Measurements from ENCODE around the gene LNX1. TPM values are rescaled to one million over a fixed set of nuclear protein-coding genes. Genes with fewer than 3 reads are reported as not detected.

LNX1 gene
- polyA plus RNA-seq, 3 donors from 2014 or later: 0.06 to 0.18 (median 0.12) TPM

DNA sequence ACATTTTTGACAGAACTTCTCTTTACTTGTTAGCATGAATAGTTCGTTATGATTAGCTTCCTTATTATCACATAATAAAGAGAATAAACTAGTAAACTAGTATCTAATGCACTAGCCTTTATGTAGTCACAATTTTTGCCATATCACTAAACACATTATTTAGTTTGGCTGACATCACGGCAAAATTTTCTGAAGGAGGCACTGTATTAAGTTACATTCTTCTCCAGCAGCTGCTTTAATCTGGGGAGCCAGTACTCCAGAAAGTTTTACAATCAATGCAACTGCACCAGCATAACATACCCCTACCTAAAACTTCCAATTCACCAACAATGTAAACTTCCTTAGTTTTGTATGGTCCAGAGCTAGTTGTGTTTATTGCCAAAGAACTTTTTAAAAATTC, 126.0 kb downstream of the LNX1 start:
- Mint-ChIP-seq H3K4me1 (no peaks in the 10 kb centered on the region), H3K4me3 (no peak overlapping the region), H3K27me3 (ENCODE audit: low read depth in 3 of 3) (peaks cover 0 to 6% (median 5%) of the 10 kb centered on the region in 3 donors), H3K27ac (no peak overlapping the region), H3K36me3 (peaks cover 18 to 27% (median 26%) of the 10 kb centered on the region in 3 donors), H3K9me3 (peaks cover 10 to 25% (median 20%) of the 10 kb centered on the region in 6 donors)
- no peak for DNase-seq

DNA sequence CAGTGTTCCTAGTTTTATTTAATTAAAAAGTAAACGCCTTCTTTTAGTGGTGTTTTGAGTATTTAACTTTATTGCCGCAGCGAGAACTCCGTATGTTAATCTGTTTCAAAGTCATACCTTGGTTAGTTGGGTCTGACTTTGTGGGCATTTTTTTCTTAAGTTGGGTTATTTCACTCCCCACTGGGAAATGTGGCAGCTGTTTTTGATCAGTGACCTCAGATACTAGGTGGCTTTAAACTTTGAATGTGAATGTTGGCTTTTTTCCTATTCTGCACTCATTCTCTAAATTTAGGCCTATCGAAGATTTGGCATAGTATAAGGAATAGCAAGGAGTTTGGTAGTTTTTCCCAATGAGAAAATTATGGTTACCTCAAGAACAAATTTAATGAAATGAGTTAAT, 127.9 kb downstream of the LNX1 start:
- H3K4me3 Mint-ChIP-seq: no peak overlapping the region
- peaks cover 6 to 12% (median 9%) of the 10 kb centered on the region in 6 donors for H3K9me3 Mint-ChIP-seq
- peaks cover 0 to 6% (median 5%) of the 10 kb centered on the region in 3 donors for H3K27me3 Mint-ChIP-seq (ENCODE audit: low read depth in 3 of 3)
- H3K36me3 Mint-ChIP-seq: peaks cover 28 to 41% (median 29%) of the 10 kb centered on the region in 3 donors
- H3K27ac Mint-ChIP-seq: no peak overlapping the region
- no peaks in the 10 kb centered on the region for H3K4me1 Mint-ChIP-seq
- no peak for DNase-seq

DNA sequence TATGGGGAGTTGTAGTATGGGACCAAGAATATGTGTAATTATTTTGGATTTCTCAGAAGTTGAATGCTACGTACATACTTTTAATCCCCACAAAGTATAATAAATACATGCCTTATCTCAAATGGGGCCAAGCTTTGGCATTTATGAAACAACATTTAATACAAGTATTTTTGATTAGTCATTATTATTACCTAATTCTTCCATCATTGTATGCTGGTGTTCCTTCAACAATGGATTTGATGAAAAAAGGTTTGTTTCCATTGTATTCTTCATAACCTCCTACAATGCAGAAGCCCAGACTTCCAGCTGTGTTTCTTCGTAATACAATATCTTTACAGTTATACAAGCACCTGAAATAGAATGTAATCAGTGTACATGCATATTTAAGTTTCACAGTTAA, 130.0 kb downstream of the LNX1 start:
- H3K27me3 Mint-ChIP-seq (ENCODE audit: low read depth in 3 of 3): peaks cover 0 to under 1% (median 0%) of the 10 kb centered on the region in 3 donors
- no peak overlapping the region for H3K4me3 Mint-ChIP-seq
- no peak overlapping the region for H3K27ac Mint-ChIP-seq
- H3K9me3 Mint-ChIP-seq: peaks cover 0 to 2% (median 0%) of the 10 kb centered on the region in 6 donors
- no peaks in the 10 kb centered on the region for H3K4me1 Mint-ChIP-seq
- peaks cover 29 to 42% (median 30%) of the 10 kb centered on the region in 3 donors for H3K36me3 Mint-ChIP-seq
- no peak for DNase-seq

DNA sequence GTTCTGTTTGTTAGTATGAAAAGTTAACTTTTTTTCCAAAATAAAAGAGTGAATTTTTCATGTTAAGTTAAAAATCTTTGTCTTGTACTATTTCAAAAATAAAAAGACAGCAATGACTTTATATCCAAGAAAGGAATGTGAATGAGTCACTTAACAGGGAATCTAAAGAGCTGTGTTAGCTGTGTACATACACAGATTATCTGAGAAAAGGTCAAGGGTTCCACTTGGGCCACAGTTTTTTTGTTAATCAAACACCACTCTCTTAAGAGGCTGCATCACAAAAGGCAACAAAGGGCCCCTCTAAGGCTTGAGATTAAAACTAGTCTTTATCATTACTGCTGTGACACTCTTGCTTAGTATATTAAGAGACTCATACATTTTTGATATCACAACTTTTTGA, 131.7 kb downstream of the LNX1 start:
- DNase-seq: no peak
- H3K36me3 Mint-ChIP-seq: peaks cover 32 to 55% (median 43%) of the 10 kb centered on the region in 3 donors
- H3K9me3 Mint-ChIP-seq: no peaks in the 10 kb centered on the region
- peaks cover 0 to 4% of the 10 kb centered on the region in 2 donors for H3K4me1 Mint-ChIP-seq
- H3K27me3 Mint-ChIP-seq (ENCODE audit: low read depth in 3 of 3): no peaks in the 10 kb centered on the region
- H3K4me3 Mint-ChIP-seq: no peak overlapping the region
- no peak overlapping the region for H3K27ac Mint-ChIP-seq

DNA sequence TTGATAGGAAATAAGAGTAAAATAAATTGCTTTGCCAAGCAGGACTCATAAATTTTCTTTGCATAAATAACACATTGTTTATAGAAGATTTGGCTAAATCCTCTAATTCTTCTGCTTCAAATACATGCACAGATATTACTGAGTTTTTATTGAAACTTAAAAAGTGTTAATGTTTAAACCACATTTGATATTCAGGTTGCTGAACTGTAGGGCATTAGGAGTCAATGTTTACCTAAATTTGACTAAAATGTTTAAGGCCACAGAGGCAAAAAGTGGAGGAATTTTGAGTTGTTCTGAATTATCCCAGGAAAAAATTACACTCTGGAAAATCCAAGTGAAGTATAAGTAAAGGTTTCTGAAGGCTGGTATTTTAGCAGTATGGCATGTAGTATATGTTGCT, 135.1 kb downstream of the LNX1 start:
- no peak for DNase-seq
- Mint-ChIP-seq H3K4me1 (peaks cover 0 to 15% of the 10 kb centered on the region in 2 donors), H3K27ac (no peak overlapping the region), H3K9me3 (no peaks in the 10 kb centered on the region), H3K36me3 (peaks cover 27 to 52% (median 38%) of the 10 kb centered on the region in 3 donors), H3K27me3 (ENCODE audit: low read depth in 3 of 3) (no peaks in the 10 kb centered on the region), H3K4me3 (no peak overlapping the region)

DNA sequence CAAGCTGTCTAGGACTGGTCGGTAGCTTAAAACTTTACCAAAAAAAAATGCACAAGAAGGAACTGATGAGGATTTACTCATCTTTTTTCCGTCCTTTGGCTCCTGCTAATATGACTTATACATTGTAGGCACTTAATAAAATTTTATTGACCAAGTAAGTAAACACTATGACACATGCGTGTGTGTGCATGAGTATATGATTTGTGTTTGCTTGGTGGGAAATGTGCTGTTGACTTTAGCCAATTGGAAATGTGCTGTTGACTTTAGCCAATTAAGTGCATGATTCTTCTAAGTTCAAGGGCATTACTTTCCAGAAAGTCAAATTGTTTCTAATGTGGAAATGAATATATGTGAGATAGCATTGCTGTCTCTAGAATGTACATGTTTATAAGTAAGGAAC, 135.5 kb downstream of the LNX1 start:
- Mint-ChIP-seq H3K4me1 (peaks cover 0 to 19% of the 10 kb centered on the region in 2 donors), H3K27me3 (ENCODE audit: low read depth in 3 of 3) (no peaks in the 10 kb centered on the region), H3K36me3 (peaks cover 27 to 51% (median 34%) of the 10 kb centered on the region in 3 donors), H3K9me3 (no peaks in the 10 kb centered on the region), H3K27ac (no peak overlapping the region), H3K4me3 (no peak overlapping the region)
- DNase-seq: no peak

DNA sequence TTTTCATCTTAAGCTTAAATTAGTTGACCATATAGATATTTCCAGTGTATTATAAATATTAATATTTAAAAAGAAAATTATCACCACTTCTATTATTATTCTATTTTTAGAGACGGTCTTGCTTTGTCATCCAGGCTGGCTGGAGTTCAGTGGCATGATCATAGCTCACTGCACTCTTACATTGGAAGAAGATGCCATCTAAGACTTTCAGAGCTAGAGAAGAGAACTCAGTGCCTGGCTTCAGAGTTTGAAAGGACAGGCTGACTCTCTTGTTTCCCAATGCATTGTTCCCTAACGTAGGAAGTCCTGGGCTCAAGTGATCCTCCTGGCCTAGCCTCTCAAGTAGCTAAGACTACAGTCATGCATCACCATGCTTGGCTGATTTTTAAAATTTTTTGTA, 137.9 kb downstream of the LNX1 start:
- H3K27me3 Mint-ChIP-seq (ENCODE audit: low read depth in 3 of 3): no peaks in the 10 kb centered on the region
- H3K36me3 Mint-ChIP-seq: peaks cover 21 to 34% (median 25%) of the 10 kb centered on the region in 3 donors
- H3K9me3 Mint-ChIP-seq: no peaks in the 10 kb centered on the region
- no peak overlapping the region for H3K27ac Mint-ChIP-seq
- no peak for DNase-seq
- no peak overlapping the region for H3K4me3 Mint-ChIP-seq
- H3K4me1 Mint-ChIP-seq: peaks cover 1 to 28% of the 10 kb centered on the region in 2 donors

DNA sequence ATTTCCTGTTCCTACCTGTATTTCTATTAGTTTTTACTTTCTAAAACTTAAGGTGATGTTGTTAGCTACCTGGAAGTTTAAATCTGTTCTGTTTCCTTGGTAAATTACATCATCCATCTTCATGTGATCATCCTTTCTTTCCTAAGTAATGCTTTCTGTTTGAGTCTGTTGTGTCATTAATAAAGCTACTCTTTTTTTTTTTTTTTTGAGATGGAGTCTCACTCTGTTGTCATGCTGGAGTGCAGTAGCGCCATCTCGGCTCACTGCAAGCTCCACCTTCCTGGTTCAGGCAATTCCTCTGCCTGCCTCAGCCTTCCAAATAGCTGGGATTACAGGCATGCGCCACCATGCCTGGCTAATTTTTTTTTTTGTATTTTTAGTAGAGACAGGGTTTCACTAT, 140.5 kb downstream of the LNX1 start:
- no peak for DNase-seq
- peak overlapping the region in 2 of 6 donors; percentile 44 to 48 for H3K27ac Mint-ChIP-seq
- H3K4me1 Mint-ChIP-seq: peaks cover 5 to 45% of the 10 kb centered on the region in 2 donors
- H3K9me3 Mint-ChIP-seq: no peaks in the 10 kb centered on the region
- no peak overlapping the region for H3K4me3 Mint-ChIP-seq
- no peaks in the 10 kb centered on the region for H3K27me3 Mint-ChIP-seq (ENCODE audit: low read depth in 3 of 3)
- peaks cover 23 to 41% (median 24%) of the 10 kb centered on the region in 3 donors for H3K36me3 Mint-ChIP-seq

DNA sequence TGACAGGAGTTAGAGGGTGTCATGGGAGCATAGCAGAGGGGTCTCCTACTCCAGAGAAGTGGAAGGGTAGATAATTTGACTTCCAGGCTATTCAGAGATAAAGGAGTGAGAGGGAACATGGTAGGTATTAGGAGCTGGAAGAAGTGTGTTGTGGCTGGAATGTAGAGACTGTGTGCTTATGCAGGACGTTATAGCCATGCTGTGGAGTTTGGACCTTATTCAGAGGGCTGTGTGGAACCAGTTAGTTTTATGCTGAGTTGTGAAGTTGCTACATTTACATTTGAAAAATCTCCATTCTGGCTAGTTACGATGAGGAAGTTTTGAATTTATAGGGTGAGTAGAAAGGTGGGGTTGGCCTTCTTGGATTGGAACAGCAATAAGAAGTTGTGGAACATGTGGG, 146.3 kb downstream of the LNX1 start:
- Mint-ChIP-seq H3K36me3 (peaks cover 15 to 33% (median 15%) of the 10 kb centered on the region in 3 donors), H3K4me1 (peaks cover 23 to 53% of the 10 kb centered on the region in 2 donors), H3K27ac (no peak overlapping the region)

DNA sequence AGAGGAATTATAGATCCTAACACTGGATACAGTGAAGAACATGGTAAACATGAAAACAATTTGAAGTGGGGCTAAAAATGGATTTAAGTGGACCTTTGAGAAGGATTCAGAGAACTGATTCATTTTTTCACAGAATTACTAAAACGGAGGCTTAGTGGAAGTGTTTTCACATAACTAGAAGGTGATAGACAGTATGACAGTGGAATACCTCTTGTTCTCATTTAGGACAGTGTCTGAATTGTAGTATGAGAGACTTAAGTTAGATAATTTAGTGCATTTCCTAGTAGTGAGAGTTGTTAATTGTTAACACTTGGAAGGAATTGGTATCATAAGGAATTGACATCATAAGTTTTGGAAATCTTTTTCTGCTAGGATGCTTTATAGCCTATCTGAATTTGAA, 149.7 kb downstream of the LNX1 start:
- peaks cover 10 to 34% (median 22%) of the 10 kb centered on the region in 3 donors for H3K36me3 Mint-ChIP-seq
- peaks cover 0 to 1% (median 0%) of the 10 kb centered on the region in 6 donors for H3K9me3 Mint-ChIP-seq
- peaks cover 26 to 58% of the 10 kb centered on the region in 2 donors for H3K4me1 Mint-ChIP-seq
- DNase-seq: no peak
- no peak overlapping the region for H3K4me3 Mint-ChIP-seq
- no peaks in the 10 kb centered on the region for H3K27me3 Mint-ChIP-seq (ENCODE audit: low read depth in 3 of 3)
- peak overlapping the region in 5 of 6 donors; percentile 10 to 42 (median 19) for H3K27ac Mint-ChIP-seq

More for the DNA sequence above, 146.3 kb downstream of the LNX1 start:
- Mint-ChIP-seq H3K9me3 (no peaks in the 10 kb centered on the region), H3K4me3 (no peak overlapping the region), H3K27me3 (ENCODE audit: low read depth in 3 of 3) (no peaks in the 10 kb centered on the region)
- no peak for DNase-seq

DNA sequence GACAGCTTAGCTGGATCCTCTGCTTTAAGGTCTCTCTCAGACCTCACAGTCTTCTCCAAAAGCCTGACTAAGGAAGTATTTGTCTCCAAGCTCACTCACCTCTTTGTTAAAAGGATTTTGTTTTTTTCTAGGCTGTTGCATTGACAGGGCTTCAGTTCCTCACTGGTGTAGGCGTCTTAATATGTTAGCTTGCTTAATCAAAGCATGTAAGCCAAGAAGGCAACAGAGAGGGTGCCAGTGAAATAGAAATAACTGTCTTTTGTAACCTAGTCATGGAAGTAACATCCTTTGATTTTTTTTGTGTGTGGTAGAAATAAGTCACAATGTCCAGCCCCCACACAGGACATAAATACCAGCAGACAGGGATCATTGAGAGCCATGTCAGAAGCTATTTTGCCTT, 155.0 kb downstream of the LNX1 start:
- DNase-seq: no peak
- Mint-ChIP-seq H3K27me3 (ENCODE audit: low read depth in 3 of 3) (no peaks in the 10 kb centered on the region), H3K27ac (no peak overlapping the region), H3K4me1 (peaks cover 20 to 58% of the 10 kb centered on the region in 2 donors), H3K36me3 (peaks cover 5 to 23% (median 19%) of the 10 kb centered on the region in 3 donors), H3K4me3 (no peak overlapping the region), H3K9me3 (peaks cover 0 to 1% (median 0%) of the 10 kb centered on the region in 6 donors)

DNA sequence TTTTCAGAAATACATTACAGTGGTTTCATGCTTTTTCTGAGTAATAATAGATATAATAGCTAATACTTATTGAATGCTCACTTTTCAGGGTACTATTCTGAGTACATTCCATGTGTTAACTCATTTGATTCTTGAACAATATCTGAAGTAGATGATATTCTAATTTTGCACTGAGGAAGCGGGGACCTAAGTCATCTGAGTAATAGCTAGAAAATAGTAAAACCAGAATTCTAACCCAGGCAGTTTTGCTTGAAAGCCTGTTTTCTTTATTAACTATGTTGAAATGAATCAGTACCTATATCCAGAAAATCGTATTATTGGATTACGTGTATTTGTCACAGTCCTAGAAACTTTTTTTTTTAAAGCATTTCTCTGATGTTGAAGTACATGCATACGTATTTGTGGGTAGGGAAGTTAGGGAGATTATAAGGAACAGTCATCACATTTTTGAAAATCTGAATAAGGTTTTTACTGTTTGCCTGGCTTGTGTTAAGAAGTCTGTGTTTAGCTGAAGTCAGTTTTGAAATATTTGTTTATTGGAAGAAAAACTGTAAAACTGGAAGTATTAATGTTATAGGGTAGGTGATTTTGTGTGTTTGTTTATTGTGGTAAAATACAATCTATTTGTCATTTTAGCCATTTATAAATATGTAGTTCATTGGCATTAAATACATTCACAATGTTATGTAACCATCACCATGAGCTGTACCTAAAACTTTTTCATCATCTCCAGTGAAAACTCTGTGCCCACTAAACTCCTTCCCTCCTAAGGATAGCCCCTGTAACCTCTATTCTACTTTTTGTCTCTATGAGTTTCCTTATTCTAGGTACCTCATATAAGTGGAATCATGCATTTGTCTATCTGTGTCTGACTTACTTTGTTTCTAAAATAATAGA, 158.5 kb downstream of the LNX1 start:
- Mint-ChIP-seq H3K27ac (peak overlapping the region in 1 of 6 donors; percentile 65), H3K9me3 (peaks cover 0 to 1% (median 0%) of the 10 kb centered on the region in 6 donors), H3K4me1 (peaks cover 14 to 35% of the 10 kb centered on the region in 2 donors), H3K36me3 (peaks cover 15 to 28% (median 26%) of the 10 kb centered on the region in 3 donors), H3K4me3 (no peak overlapping the region), H3K27me3 (ENCODE audit: low read depth in 3 of 3) (no peaks in the 10 kb centered on the region)
- no peak for DNase-seq

DNA sequence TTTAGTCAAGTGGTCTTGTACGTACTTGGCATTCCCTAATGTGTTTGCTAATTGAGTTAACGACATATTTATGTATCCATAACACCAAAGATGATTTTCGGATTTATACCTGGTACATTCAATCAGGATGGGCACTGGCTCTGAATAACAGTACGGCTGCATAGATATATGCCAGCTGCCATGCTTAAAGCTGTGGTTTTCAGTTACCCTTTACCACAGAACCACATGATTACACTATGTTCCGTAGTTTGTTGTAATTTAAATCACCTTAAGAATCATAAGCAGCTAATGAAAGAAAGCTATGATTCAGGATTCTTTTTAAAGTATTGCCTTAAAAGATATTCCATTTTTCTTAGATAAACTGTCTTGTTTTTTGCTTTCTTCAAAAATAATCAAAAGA, 160.2 kb downstream of the LNX1 start:
- DNase-seq: peak in 2 of 3 donors; percentile 13 to 25
- H3K9me3 Mint-ChIP-seq: no peaks in the 10 kb centered on the region
- H3K27ac Mint-ChIP-seq: peak overlapping the region in 1 of 6 donors; percentile 48
- H3K27me3 Mint-ChIP-seq (ENCODE audit: low read depth in 3 of 3): no peaks in the 10 kb centered on the region
- peaks cover 14 to 31% of the 10 kb centered on the region in 2 donors for H3K4me1 Mint-ChIP-seq
- peaks cover 15 to 28% (median 19%) of the 10 kb centered on the region in 3 donors for H3K36me3 Mint-ChIP-seq
- peak overlapping the region in 2 of 5 donors; percentile 6 to 39 for H3K4me3 Mint-ChIP-seq

DNA sequence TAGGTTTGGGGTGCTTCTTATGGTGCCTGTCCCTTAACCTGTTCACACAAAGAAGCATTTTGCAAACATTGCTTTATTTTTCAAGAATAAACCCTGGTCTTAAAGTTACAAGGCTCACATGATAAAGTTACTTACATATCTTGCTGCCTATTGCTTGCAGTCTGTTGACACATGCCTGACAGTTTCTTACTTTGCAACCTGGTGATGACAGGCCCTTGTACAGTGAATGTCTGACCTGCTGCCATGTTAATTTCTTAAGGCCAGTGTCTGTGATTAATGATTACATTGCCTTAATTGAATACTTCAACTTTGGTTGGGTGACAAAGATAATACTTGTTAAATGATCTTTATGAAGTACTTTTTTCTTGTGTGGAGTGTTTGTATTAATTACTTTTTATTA, 163.9 kb downstream of the LNX1 start:
- no peak for DNase-seq
- Mint-ChIP-seq H3K9me3 (no peaks in the 10 kb centered on the region), H3K27me3 (ENCODE audit: low read depth in 3 of 3) (no peaks in the 10 kb centered on the region), H3K36me3 (peaks cover 11 to 23% (median 18%) of the 10 kb centered on the region in 3 donors), H3K27ac (no peak overlapping the region), H3K4me1 (peaks cover 14 to 31% of the 10 kb centered on the region in 2 donors), H3K4me3 (no peak overlapping the region)

All from immature natural killer cell (primary cell).